Spleen (tissue), 11 donors: Measurements from ENCODE around the gene OR5H2. TPM values are rescaled to one million over a fixed set of nuclear protein-coding genes. Genes with fewer than 3 reads are reported as not detected.

Experiments
- DNase-seq: peaks from one replicate; pipeline ENCODE4 v3.0.0-alpha.2; 2020
- H3K27ac ChIP-seq, 8 donors: fragments of 200-600 bp; sonication (generic) in 7 of 8; 1 replicate in 4 of 8; 2 replicates in 4 of 8; pipeline versions ENCODE4 v1.5.0 to v1.8.0; 2016 to 2021; ENCODE audit warnings: inconsistent platforms in 4 of 8, mild to moderate bottlenecking in 4 of 8, moderate library complexity in 1 of 8
- H3K27me3 ChIP-seq, 7 donors: fragments of 200-600 bp; sonication (generic) in 6 of 7; replicated peaks in 1 of 7; 1 replicate in 4 of 7; 2 replicates in 3 of 7; pipeline versions ENCODE4 v1.5.0 to v1.8.0; 2016 to 2021; ENCODE audit warnings: inconsistent platforms in 3 of 7, mild to moderate bottlenecking in 1 of 7
- H3K36me3 ChIP-seq, 6 donors: fragments of 200-600 bp; sonication (generic) in 5 of 6; 1 replicate in 4 of 6; 2 replicates in 2 of 6; pipeline versions ENCODE4 v1.5.0 to v1.8.0; 2016 to 2021; ENCODE audit warnings: inconsistent platforms in 2 of 6
- H3K4me1 ChIP-seq, 6 donors: fragments of 200-600 bp; sonication (generic) in 5 of 6; 1 replicate in 3 of 6; 2 replicates in 3 of 6; pipeline versions ENCODE4 v1.5.0 to v1.8.0; 2016 to 2021; ENCODE audit warnings: inconsistent platforms in 3 of 6
- H3K4me3 ChIP-seq, 8 donors: fragments of 200-600 bp; sonication (generic) in 7 of 8; 1 replicate in 4 of 8; 2 replicates in 4 of 8; pipeline versions ENCODE4 v1.5.0 to v1.8.0; 2016 to 2021; ENCODE audit warnings: inconsistent platforms in 4 of 8, mild to moderate bottlenecking in 4 of 8, moderate library complexity in 2 of 8
- H3K9me3 ChIP-seq, 8 donors: fragments of 200-600 bp; sonication (generic) in 7 of 8; 1 replicate in 4 of 8; 2 replicates in 4 of 8; pipeline versions ENCODE4 v1.5.0 to v1.8.0; 2016 to 2021; ENCODE audit warnings: inconsistent platforms in 4 of 8
- CTCF ChIP-seq, 11 experiments: fragments of 200-600 bp in 7 of 11; fragments of 450-650 bp in 4 of 11; sonication (generic) in 4 of 11; IDR thresholded peaks in 8 of 11; conservative IDR thresholded peaks in 3 of 11; 1 replicate in 7 of 11; 2 replicates in 4 of 11; pipeline versions ENCODE4 v1.4.0 to v1.8.0; 2016 to 2021; ENCODE audit warnings: antibody characterized with exemption in 11 of 11, inconsistent platforms in 4 of 11, mild to moderate bottlenecking in 1 of 11
- POLR2A ChIP-seq, 3 donors: fragments of 450-650 bp; IDR thresholded peaks; one replicate each; pipeline ENCODE4 v1.5.1; 2017; ENCODE audit warnings: antibody characterized with exemption in 3 of 3, mild to moderate bottlenecking in 1 of 3
- POLR2AphosphoS5 ChIP-seq, 3 donors: sonication (generic); formaldehyde crosslinking; IDR thresholded peaks; one replicate each; pipeline ENCODE4 v1.5.1; 2017; ENCODE audit warnings: antibody characterized with exemption in 3 of 3
- WGBS, 5 donors: extraction: QIAGEN DNeasy Blood & Tissue Kit in 3 of 5; methylation state at CpG; one replicate each; pipeline versions ENCODE4 v1.1.5 to v1.1.7; 2013 to 2018; 5-methylcytosine and 5-hydroxymethylcytosine counted together
- intact Hi-C: fragments of 100-400 bp; cut with DNase I; formaldehyde crosslinking; loops from one replicate; pipeline ENCODE4 v1.15.0; 2023; ENCODE audit warnings: low total_unique reads
- polyA plus RNA-seq, 3 donors: library from polyadenylated mRNA; stranded (reverse); fragments of 200-250 nt; gene quantifications; one replicate each; pipeline ENCODE4 v1.2.1, GENCODE V29; 2013
- total RNA-seq, 7 donors: library from RNA; depleted of rRNA in 3 of 7; stranded (reverse); fragments of >200 nt in 3 of 7; fragmentation: NEBNext Ultra II Directional in 4 of 7; extraction: Animal tissue kit (Norgen Biotek cat#: 25700) in 4 of 7; gene quantifications; one replicate each; pipeline versions ENCODE4 v1.1.0 to v1.2.1, GENCODE V29; 2016 to 2021
- donor health status: healthy with polysubstance abuse.
- donor health status: DM: no; HTN: no; CAD: no; lungs with moderate emphysema.
- donor health status: DM: no; HTN: no; CAD: no.
- donor health status: Bipolar disorder and iron deficiency.
- donor health status: healthy.
- donor health status: DM: no; HTN: no; CAD: no.
- donor health status: DM: yes; HTN: yes; CAD: no.

The OR5H2 gene
- total and polyA plus RNA-seq, 10 donors: not detected

GRCh38 chr3:98290916-98291315 is 8.6 kb downstream of the OR5H2 start:
- H3K27me3 ChIP-seq: peaks cover 0 to 18% (median 0%) of the 10 kb centered on the region in 7 donors
- TF ChIP-seq POLR2AphosphoS5 (IDR thresholded peaks at IDR 0.05) (no peak), POLR2A (IDR thresholded peaks at IDR 0.05) (no peak), CTCF (IDR thresholded peaks at IDR 0.05 in 8 of 11, conservative IDR thresholded peaks at IDR 0.05 in 3 of 11) (no peak)
- intact Hi-C loops: no loop called here
- no peaks in the 10 kb centered on the region for H3K36me3 ChIP-seq
- 72 to 92% (median 86%) methylated on average over 1 of the region's 1 CpG for WGBS, 5 donors
- no peaks in the 10 kb centered on the region for H3K4me1 ChIP-seq
- DNase-seq: no peak
- H3K9me3 ChIP-seq: peaks cover 0 to 6% (median 0%) of the 10 kb centered on the region in 8 donors
- no peak overlapping the region for H3K4me3 ChIP-seq
- no peak overlapping the region for H3K27ac ChIP-seq

- intact Hi-C loops: no loop called here
- DNase-seq: no peak
- Histone ChIP-seq H3K27ac (no peak overlapping the region), H3K4me1 (no peaks in the 10 kb centered on the region), H3K27me3 (peaks cover 0 to 18% (median 0%) of the 10 kb centered on the region in 7 donors), H3K9me3 (peaks cover 0 to 10% (median 0%) of the 10 kb centered on the region in 8 donors), H3K4me3 (no peak overlapping the region), H3K36me3 (no peaks in the 10 kb centered on the region)
- WGBS, 5 donors: 76 to 82% (median 78%) methylated on average over 8 to 10 of the region's 10 CpGs
- TF ChIP-seq POLR2AphosphoS5 (IDR thresholded peaks at IDR 0.05) (no peak), POLR2A (IDR thresholded peaks at IDR 0.05) (no peak), CTCF (IDR thresholded peaks at IDR 0.05 in 8 of 11, conservative IDR thresholded peaks at IDR 0.05 in 3 of 11) (no peak)
Measured at GRCh38 chr3:98291332-98291957, 9.1 kb downstream of the OR5H2 start.

- H3K36me3 ChIP-seq: no peaks in the 10 kb centered on the region
- TF ChIP-seq POLR2A (IDR thresholded peaks at IDR 0.05): no peak
- TF ChIP-seq POLR2AphosphoS5 (IDR thresholded peaks at IDR 0.05): no peak
- no peak for TF ChIP-seq CTCF (IDR thresholded peaks at IDR 0.05 in 8 of 11, conservative IDR thresholded peaks at IDR 0.05 in 3 of 11)
- no peaks in the 10 kb centered on the region for H3K27me3 ChIP-seq
- no peaks in the 10 kb centered on the region for H3K9me3 ChIP-seq
- H3K27ac ChIP-seq: no peak overlapping the region
- DNase-seq: no peak
- 75 to 91% (median 86%) methylated on average over 2 of the region's 2 CpGs for WGBS, 5 donors
- no peak overlapping the region for H3K4me3 ChIP-seq
- H3K4me1 ChIP-seq: no peaks in the 10 kb centered on the region
- intact Hi-C loops: no loop called here
Measured at GRCh38 chr3:98322101-98322500, 39.8 kb downstream of the OR5H2 start.

GRCh38 chr3:98322686-98323085 is 40.4 kb downstream of the OR5H2 start:
- no peaks in the 10 kb centered on the region for H3K9me3 ChIP-seq
- no peaks in the 10 kb centered on the region for H3K36me3 ChIP-seq
- TF ChIP-seq POLR2A (IDR thresholded peaks at IDR 0.05): no peak
- no peak for TF ChIP-seq POLR2AphosphoS5 (IDR thresholded peaks at IDR 0.05)
- no peak for TF ChIP-seq CTCF (IDR thresholded peaks at IDR 0.05 in 8 of 11, conservative IDR thresholded peaks at IDR 0.05 in 3 of 11)
- intact Hi-C loops: no loop called here
- no peak overlapping the region for H3K27ac ChIP-seq
- no peak overlapping the region for H3K4me3 ChIP-seq
- no peak for DNase-seq
- no peaks in the 10 kb centered on the region for H3K4me1 ChIP-seq
- WGBS, 5 donors: 78 to 90% (median 86%) methylated on average over 2 of the region's 2 CpGs
- H3K27me3 ChIP-seq: no peaks in the 10 kb centered on the region
